Caco-2 (cell line): ENCODE data around the gene PRKAR1A. TPM values are rescaled to one million over a fixed set of nuclear protein-coding genes. Genes with fewer than 3 reads are reported as not detected.

Experiments used
- BruUV-seq: library from RNA; stranded (reverse); fragments of 400-500 nt; replicated peaks from 2 replicates; lab custom pipeline; 2021; lab: Mats Ljungman, UMichigan
- CTCF ChIA-PET: fragments of 300-600 bp; sonication (Branson Sonifier 250); formaldehyde crosslinking; loops from one replicate; lab custom pipeline; 2022; ENCODE audit warnings: antibody characterized with exemption; lab: Charles Lee
- POLR2A ChIA-PET: fragments of 300-600 bp; sonication (Branson Sonifier 250); formaldehyde crosslinking; loops from one replicate; lab custom pipeline; 2022; ENCODE audit warnings: antibody characterized with exemption; lab: Charles Lee
- DNase-seq, 2 experiments: peaks; one replicate each; pipeline versions ENCODE4 v3.0.0 to v3.0.0-alpha.2; 2020 to 2022
- H3K27me3 ChIP-seq: replicated peaks from 2 replicates; pipeline ENCODE4 v1.6.0; 2011; ENCODE audit warnings: low read length; ENCODE audit not compliant: control insufficient read depth, insufficient read depth
- H3K36me3 ChIP-seq: 2 replicates; pipeline ENCODE4 v1.5.1; 2011; ENCODE audit warnings: low read length; ENCODE audit not compliant: control insufficient read depth, insufficient read depth
- H3K4me1 ChIP-seq: fragments of 250-450 bp; sonication (Bioruptor Pico); 2 replicates; pipeline ENCODE4 v1.5.1; 2020; ENCODE audit warnings: mild to moderate bottlenecking
- H3K4me3 ChIP-seq: 2 replicates; pipeline ENCODE4 v1.5.1; 2011; ENCODE audit warnings: low read depth, mild to moderate bottlenecking, control low read depth, low read length
- H3K9me3 ChIP-seq: fragments of 250-450 bp; sonication (Bioruptor Pico); 2 replicates; pipeline ENCODE4 v1.5.1; 2020; ENCODE audit warnings: mild to moderate bottlenecking, moderate library complexity
- H3K27ac Mint-ChIP-seq: one replicate; pipeline ENCODE4 v1.8.0; 2022; ENCODE audit warnings: mixed read lengths; ENCODE audit not compliant: unreplicated experiment
- H3K27me3 Mint-ChIP-seq: one replicate; pipeline ENCODE4 v1.8.0; 2022; ENCODE audit warnings: mixed read lengths; ENCODE audit not compliant: insufficient read depth, unreplicated experiment
- H3K36me3 Mint-ChIP-seq: one replicate; pipeline ENCODE4 v1.8.0; 2022; ENCODE audit warnings: mild to moderate bottlenecking, mixed read lengths; ENCODE audit not compliant: insufficient read depth, unreplicated experiment
- H3K4me1 Mint-ChIP-seq: one replicate; pipeline ENCODE4 v1.8.0; 2022; ENCODE audit warnings: low read depth, mixed read lengths; ENCODE audit not compliant: unreplicated experiment
- H3K4me3 Mint-ChIP-seq: one replicate; pipeline ENCODE4 v1.8.0; 2022; ENCODE audit warnings: mild to moderate bottlenecking, moderate library complexity, mixed read lengths; ENCODE audit not compliant: unreplicated experiment
- H3K9me3 Mint-ChIP-seq: one replicate; pipeline ENCODE4 v1.8.0; 2022; ENCODE audit warnings: mixed read lengths; ENCODE audit not compliant: unreplicated experiment
- intact Hi-C: fragments of 100-400 bp; cut with micrococcal nuclease; formaldehyde crosslinking; loops from one replicate; pipeline ENCODE4 v1.10.0; 2022; ENCODE audit not compliant: unreplicated experiment
- total RNA-seq: library from RNA; stranded (reverse); gene quantifications from 2 replicates; pipeline ENCODE4 v1.2.3, GENCODE V29; 2022
- TF ChIP-seq, protein P1 (sequence below), 2 experiments: fragments of 200-600 bp in 1 of 2; IDR thresholded peaks; 1 replicate in 1 of 2; 2 replicates in 1 of 2; pipeline versions ENCODE4 v1.5.1 to v1.8.0; 2011 to 2022; ENCODE audit warnings: antibody characterized with exemption in 1 of 2, control low read depth in 1 of 2, inconsistent platforms in 1 of 2, low read depth in 1 of 2, low read length in 1 of 2, mild to moderate bottlenecking in 1 of 2, moderate library complexity in 1 of 2; ENCODE audit not compliant: insufficient read depth in 1 of 2, severe bottlenecking in 1 of 2, unreplicated experiment in 1 of 2

The PRKAR1A gene
- total RNA-seq, 1 experiment from 2014 or later, result 160 TPM

DNA sequence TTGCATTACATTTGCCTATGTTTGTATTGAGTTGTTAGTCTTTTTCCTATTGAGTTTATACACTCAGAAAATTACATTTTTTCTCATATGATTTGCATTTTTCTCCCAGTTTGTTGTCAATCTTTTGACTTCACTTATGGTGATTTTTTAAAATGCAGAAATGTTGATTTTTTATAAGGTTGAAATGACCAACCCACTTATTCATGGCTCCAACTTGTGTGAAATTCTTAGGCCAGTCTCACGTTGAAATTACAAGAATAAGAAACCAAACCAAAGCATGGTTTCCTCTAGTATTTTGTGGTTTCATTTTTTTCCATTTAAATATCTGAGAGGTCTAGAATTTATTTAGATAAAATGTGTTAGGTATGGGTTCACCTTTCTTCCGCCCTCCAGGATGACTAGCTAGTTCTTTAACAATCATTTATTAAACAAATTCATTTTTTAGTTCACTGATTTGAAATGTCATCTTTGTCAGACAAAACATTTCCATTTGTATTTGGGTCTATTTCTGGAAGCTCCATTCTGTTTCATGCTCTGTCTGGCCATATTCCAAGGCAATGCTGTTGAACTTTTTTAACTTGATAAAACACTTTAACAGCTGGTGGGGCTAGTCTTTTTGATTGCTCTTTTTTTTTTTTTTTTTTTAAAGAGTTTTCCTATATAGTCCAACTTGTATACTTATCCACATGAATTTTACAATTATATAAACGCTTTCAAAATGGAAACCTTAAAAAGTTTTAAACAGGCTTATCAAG, 48.9 kb downstream of the PRKAR1A start:
- H3K9me3 Mint-ChIP-seq, result no peaks in the 10 kb centered on the region
- no TSS peak for BruUV-seq
- no peaks in the 10 kb centered on the region for H3K36me3 Mint-ChIP-seq
- no peak overlapping the region for H3K4me3 Mint-ChIP-seq
- ChIA-PET POLR2A (no interaction called here), CTCF (no interaction called here)
- peaks cover 8% of the 10 kb centered on the region for H3K4me1 Mint-ChIP-seq
- H3K4me3 ChIP-seq, result no peak overlapping the region
- TF ChIP-seq, protein P1, sequence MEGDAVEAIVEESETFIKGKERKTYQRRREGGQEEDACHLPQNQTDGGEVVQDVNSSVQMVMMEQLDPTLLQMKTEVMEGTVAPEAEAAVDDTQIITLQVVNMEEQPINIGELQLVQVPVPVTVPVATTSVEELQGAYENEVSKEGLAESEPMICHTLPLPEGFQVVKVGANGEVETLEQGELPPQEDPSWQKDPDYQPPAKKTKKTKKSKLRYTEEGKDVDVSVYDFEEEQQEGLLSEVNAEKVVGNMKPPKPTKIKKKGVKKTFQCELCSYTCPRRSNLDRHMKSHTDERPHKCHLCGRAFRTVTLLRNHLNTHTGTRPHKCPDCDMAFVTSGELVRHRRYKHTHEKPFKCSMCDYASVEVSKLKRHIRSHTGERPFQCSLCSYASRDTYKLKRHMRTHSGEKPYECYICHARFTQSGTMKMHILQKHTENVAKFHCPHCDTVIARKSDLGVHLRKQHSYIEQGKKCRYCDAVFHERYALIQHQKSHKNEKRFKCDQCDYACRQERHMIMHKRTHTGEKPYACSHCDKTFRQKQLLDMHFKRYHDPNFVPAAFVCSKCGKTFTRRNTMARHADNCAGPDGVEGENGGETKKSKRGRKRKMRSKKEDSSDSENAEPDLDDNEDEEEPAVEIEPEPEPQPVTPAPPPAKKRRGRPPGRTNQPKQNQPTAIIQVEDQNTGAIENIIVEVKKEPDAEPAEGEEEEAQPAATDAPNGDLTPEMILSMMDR (IDR thresholded peaks at IDR 0.05; ENCODE audit: insufficient read depth in 1 of 2, low read depth in 1 of 2, low read length in 1 of 2, severe bottlenecking in 1 of 2, unreplicated experiment in 1 of 2), result no peak
- no peaks in the 10 kb centered on the region for H3K27me3 ChIP-seq
- H3K4me1 ChIP-seq, result peaks cover under 1% of the 10 kb centered on the region; the same call in 1 of the 2 replicates
- no peaks in the 10 kb centered on the region for H3K9me3 ChIP-seq
- no peak for DNase-seq
- intact Hi-C loops, result no loop called here
- H3K27ac Mint-ChIP-seq, result no peak overlapping the region
- no peaks in the 10 kb centered on the region for H3K27me3 Mint-ChIP-seq
- H3K36me3 ChIP-seq, result no peaks in the 10 kb centered on the region

DNA sequence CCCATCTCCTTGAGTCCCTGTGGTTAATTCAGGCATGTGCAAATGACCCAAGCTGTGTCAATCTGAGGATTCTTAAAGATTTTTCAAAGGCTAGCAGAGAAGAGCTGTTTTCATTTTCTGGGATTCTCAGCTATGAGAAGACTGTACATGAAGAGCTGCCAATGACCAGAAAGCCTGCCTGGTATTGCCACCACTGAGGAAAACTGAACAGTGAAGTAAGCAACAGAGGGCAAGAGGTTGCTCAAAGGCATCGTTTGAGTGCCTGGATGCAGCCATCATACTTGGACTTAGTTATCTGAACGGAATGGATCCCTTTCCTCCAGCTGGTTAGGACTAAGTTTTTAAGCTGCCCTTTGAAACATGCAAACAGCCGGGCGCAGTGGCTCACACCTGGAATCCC, 50.5 kb downstream of the PRKAR1A start:
- DNase-seq, result no peak

DNA sequence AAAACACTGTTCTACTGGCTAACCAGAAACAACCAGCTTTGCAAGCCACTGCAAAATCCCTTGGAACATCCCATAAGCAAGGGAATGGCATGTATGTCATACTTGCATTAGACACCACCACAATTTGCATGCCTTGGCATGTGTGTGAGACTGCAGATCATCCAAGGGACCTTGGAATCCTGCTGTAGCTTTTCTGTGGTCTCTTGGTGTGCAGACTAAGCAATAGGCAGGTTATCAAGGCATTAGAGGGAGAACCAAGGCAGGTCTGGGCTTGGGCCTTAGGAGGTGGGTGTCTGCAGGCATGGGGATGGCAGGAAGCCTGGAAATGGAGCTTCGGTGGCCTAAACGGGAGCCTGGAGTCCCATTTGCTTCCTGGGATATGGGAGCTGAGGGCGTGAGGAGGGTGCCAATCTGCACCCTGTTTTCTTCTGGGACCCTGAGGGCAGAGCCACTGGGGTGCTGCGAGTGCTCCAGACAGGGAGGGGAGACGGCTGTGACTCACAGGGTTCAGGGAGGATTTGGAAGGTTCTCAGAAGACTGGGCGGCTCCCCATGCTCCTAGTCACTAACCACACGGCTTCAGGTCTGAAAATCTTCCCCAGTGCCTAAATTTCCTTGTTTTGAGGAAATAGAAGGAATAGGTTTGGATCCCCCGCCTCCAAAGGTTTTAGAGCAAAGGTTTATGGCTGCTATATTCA, 52.3 kb downstream of the PRKAR1A start:
- Histone ChIP-seq H3K36me3 (no peaks in the 10 kb centered on the region), H3K27me3 (no peaks in the 10 kb centered on the region), H3K4me3 (no peak overlapping the region), H3K9me3 (no peaks in the 10 kb centered on the region), H3K4me1 (peaks cover 18% of the 10 kb centered on the region)
- H3K4me3 Mint-ChIP-seq, result no peak overlapping the region
- POLR2A ChIA-PET, result no interaction called here
- CTCF ChIA-PET, result no interaction called here
- no peaks in the 10 kb centered on the region for H3K27me3 Mint-ChIP-seq
- TF ChIP-seq, protein P1 (IDR thresholded peaks at IDR 0.05; ENCODE audit: insufficient read depth in 1 of 2, low read depth in 1 of 2, low read length in 1 of 2, severe bottlenecking in 1 of 2, unreplicated experiment in 1 of 2), result no peak
- H3K4me1 Mint-ChIP-seq, result peaks cover 38% of the 10 kb centered on the region
- DNase-seq, result no peak
- H3K27ac Mint-ChIP-seq, result no peak overlapping the region
- H3K9me3 Mint-ChIP-seq, result peaks cover 16% of the 10 kb centered on the region
- intact Hi-C loops, result no loop called here
- no peaks in the 10 kb centered on the region for H3K36me3 Mint-ChIP-seq
- no TSS peak for BruUV-seq

More for the DNA sequence above, 50.5 kb downstream of the PRKAR1A start:
- no peak overlapping the region for H3K4me3 ChIP-seq
- CTCF ChIA-PET, result no interaction called here
- peaks cover 16% of the 10 kb centered on the region for H3K4me1 ChIP-seq
- no peaks in the 10 kb centered on the region for H3K27me3 Mint-ChIP-seq
- H3K4me1 Mint-ChIP-seq, result peaks cover 24% of the 10 kb centered on the region
- POLR2A ChIA-PET, result no interaction called here
- H3K27ac Mint-ChIP-seq, result no peak overlapping the region
- H3K4me3 Mint-ChIP-seq, result no peak overlapping the region
- H3K9me3 ChIP-seq, result no peaks in the 10 kb centered on the region
- no TSS peak for BruUV-seq
- TF ChIP-seq, protein P1 (IDR thresholded peaks at IDR 0.05; ENCODE audit: insufficient read depth in 1 of 2, low read depth in 1 of 2, low read length in 1 of 2, severe bottlenecking in 1 of 2, unreplicated experiment in 1 of 2), result no peak
- H3K36me3 ChIP-seq, result no peaks in the 10 kb centered on the region
- H3K36me3 Mint-ChIP-seq, result no peaks in the 10 kb centered on the region
- intact Hi-C loops, result no loop called here
- H3K9me3 Mint-ChIP-seq, result peaks cover 7% of the 10 kb centered on the region
- H3K27me3 ChIP-seq, result no peaks in the 10 kb centered on the region
